ENCODE results near the gene MRPL1.

The MRPL1 gene

GRCh38 chr4:77862478-77863216, at the start of gene MRPL1:
MRPL1 (plus strand) TSS chr4:77862830; CDS start chr4:77862849, 19 bp downstream.
- DNase-seq (ENCODE audit: low read depth) = peak; percentile 81

- no peak for DNase-seq (ENCODE audit: low read depth)
Measured at GRCh38 chr4:77815636-77816035, 47.0 kb upstream of the MRPL1 start.

GRCh38 chr4:77816546-77816945, 46.1 kb upstream of the MRPL1 start:
- no peak for DNase-seq (ENCODE audit: low read depth)

GRCh38 chr4:77817304-77818072, 45.1 kb upstream of the MRPL1 start:
- DNase-seq (ENCODE audit: low read depth) = no peak

- DNase-seq (ENCODE audit: low read depth) = peak; percentile 35
Measured at GRCh38 chr4:77818073-77818601, 44.5 kb upstream of the MRPL1 start.

- peak; percentile 80 for DNase-seq (ENCODE audit: low read depth)
Measured at GRCh38 chr4:77818602-77819403, 43.8 kb upstream of the MRPL1 start, which contains the start of gene CNOT6L. CNOT6L (minus strand) TSS chr4:77819368; CDS start chr4:77819308, 60 bp downstream.

GRCh38 chr4:77819404-77819842, 43.2 kb upstream of the MRPL1 start:
- DNase-seq (ENCODE audit: low read depth) = no peak

GRCh38 chr4:77819843-77820648, 42.6 kb upstream of the MRPL1 start:
- DNase-seq (ENCODE audit: low read depth) = peak; percentile 92

- no peak for DNase-seq (ENCODE audit: low read depth)
Measured at GRCh38 chr4:77820649-77821561, 41.7 kb upstream of the MRPL1 start.

GRCh38 chr4:77821775-77822174, 40.9 kb upstream of the MRPL1 start:
- DNase-seq (ENCODE audit: low read depth) = peak; percentile 9

GRCh38 chr4:77826275-77826674, 36.4 kb upstream of the MRPL1 start:
- no peak for DNase-seq (ENCODE audit: low read depth)

GRCh38 chr4:77827343-77827742, 35.3 kb upstream of the MRPL1 start:
- DNase-seq (ENCODE audit: low read depth) = no peak

GRCh38 chr4:77833126-77833724, 29.4 kb upstream of the MRPL1 start:
- no peak for DNase-seq (ENCODE audit: low read depth)

GRCh38 chr4:77834403-77834802, 28.2 kb upstream of the MRPL1 start:
- DNase-seq (ENCODE audit: low read depth) = no peak

GRCh38 chr4:77843628-77844027, 19.0 kb upstream of the MRPL1 start:
- no peak for DNase-seq (ENCODE audit: low read depth)

- DNase-seq (ENCODE audit: low read depth) = no peak
Measured at GRCh38 chr4:77844363-77844762, 18.3 kb upstream of the MRPL1 start.

GRCh38 chr4:77845400-77845799, 17.2 kb upstream of the MRPL1 start:
- no peak for DNase-seq (ENCODE audit: low read depth)

- DNase-seq (ENCODE audit: low read depth) = no peak
Measured at GRCh38 chr4:77845929-77846328, 16.7 kb upstream of the MRPL1 start.

- no peak for DNase-seq (ENCODE audit: low read depth)
Measured at GRCh38 chr4:77848508-77848907, 14.1 kb upstream of the MRPL1 start.
